Globus pallidus (tissue), 1 donor: ENCODE data around the gene HMGXB4.

ENCODE experiments used
- DNase-seq: peaks from one replicate; pipeline ENCODE4 v3.0.0-alpha.2; 2015; ENCODE audit warnings: low spot score

HMGXB4 gene

DNA sequence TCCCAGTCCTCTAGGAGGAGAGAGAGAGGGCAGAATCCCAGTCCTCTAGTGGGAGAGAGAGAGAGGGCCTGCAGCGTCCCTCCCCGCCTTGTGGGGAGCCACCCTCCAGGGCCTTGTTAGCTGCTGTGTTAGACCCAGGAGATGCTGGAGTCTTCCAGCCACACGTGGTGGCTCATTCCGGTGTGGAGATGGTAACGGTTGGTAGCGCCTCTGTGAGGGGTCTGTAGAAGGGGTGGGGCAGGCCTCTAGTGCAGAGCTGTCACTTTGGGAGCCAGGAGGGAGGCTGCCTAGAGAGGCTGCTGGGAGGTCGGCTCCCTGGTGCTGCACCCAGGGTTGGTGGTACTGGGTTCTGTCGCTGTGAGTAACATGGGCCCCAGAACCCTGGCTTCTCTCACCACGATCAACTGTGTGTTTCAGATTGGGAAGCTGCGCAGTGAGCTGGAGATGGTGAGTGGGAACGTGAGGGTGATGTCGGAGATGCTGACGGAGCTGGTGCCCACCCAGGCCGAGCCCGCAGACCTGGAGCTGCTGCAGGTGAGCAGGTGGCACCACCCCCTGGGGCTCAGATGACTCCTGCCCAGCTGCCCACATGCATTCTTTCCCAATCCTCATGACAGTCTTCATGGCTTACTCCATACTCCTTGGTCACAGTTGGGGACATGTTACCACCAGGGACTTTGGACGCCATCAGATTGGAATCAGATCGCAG lies 69.7 kb downstream of the HMGXB4 start:
- no peak for DNase-seq

DNA sequence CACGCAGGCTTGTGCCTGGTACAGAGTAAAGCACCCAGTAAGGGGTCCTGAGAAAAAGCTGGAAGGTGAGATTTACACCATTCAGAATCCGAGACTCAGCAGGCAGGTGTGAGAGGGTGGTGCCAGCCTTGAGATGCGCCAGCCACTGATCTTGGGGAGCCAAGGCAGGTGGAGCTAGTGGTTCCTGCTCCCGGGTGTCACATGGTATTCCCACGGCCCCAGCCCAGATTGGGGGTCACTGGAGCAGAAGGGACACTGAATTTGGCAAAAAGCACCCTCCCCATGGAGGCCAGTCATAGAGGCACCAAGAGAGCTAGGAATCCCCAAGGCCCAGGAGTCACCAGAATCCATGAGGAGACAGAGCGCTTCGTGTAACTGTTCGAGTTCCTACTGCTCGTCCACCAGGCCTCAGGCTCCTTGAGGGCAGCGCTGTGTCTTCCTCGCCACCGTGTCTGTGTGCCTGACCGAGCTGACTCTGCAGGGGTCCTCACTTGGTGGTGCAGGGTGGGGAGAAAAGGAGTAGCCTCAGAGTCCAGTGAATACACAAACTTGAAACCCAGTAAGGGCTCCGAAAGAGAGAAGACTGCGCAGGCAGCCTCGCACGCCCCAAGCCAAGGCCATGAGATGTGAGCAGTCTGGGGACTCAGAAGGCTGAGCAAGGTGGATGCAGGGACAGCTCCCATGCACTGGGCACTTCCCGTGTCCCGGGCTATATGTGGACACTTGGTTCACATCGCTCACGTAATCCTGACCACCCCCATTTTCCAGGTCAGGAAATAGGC lies 70.6 kb downstream of the HMGXB4 start:
- DNase-seq = no peak

DNA sequence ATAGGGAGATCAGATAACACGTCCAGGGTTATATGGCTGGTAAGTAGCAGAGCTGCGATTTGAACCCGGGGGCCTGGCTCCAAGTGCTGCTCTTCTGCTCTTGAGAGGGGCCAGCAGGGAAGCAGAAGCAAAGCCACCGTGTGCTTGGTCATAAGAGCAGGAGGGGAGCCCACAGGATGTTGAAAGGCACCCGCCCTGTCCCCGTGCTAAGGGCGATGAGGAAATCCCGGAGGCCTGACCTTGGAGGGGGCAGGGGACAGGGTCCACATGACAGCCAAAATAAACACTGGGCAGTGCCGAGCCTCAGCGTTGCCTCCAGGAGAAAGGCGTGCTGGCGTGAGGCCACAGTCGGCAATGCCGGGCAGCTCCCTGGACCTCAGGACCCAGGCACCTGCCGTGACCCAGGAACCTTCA lies 71.2 kb downstream of the HMGXB4 start:
- no peak for DNase-seq

DNA sequence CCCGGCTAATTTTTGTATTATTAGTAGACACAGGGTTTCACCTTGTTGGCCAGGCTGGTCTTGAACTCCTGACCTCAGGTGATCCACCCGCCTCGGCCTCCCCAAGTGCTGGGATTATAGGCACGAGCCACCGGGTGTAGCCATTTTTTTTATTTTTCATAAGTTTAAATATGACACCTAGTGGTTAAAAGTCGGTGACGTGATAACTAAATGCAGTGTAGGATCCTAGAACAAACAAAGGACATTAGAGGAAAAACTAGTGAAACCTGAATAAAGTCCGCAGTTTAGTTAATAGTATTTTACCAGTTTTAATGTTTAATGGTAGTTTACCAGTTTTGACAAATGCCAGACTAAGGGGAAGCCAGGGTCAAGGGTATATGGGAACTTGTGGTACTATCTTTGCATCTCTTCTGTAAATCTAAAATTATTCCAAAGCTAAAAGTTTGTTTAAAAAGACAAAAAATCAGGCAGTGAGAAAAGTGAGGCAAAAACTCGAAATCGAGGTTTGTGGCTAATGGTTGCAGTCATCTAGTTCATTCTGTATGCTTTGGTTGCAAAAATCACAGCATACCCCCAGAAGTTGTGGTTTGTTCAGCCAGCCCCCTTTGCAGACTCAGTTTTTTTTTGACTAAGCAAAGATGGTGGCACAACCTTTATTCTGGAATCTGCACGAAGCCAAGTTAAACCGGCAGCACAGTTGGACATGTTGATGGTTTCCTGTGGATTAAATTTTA lies 72.0 kb downstream of the HMGXB4 start:
- no peak for DNase-seq

DNA sequence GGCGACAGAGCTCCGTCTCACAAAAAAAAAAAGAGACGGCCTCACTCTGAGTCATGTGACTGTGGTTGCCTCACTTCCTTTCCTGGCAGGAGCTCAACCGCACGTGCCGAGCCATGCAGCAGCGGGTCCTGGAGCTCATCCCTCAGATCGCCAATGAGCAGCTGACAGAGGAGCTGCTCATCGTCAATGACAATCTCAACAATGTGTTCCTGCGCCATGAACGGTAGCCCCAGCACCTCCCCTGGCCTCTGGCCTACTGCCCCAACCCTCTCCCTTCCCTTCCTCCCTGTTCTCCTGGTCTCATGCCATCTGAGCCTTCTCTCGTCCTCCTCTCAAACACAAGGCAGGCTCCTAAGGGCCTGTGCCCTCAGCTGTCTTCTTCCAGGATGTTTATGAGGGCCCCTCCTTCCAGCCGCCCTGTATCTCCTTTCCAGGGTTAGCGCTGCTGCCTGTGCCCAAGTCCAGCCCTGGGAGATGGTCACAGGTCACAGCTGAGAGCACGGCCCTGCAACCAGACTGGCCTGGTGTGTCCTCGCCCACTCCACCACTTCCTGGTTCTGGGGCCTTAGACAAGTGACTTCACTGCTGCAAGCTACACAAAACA lies 73.1 kb downstream of the HMGXB4 start:
- no peak for DNase-seq

DNA sequence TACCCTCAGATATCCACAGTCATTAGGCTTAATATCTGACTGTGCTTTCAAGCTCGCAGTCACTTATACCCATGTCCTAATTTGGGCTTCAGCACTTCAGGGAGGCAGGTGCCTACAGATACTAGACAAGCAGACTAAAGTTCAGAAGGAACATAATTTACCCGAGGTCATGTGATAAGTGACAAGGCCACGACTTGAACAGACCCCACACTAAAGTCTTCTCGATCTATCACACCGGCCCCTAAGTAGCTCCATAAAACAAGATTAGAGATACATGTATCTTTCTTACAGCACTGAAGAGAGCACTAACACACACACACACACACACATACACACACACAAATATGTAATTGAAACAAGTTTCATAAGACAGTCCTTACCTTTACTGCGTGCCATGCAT lies 75.0 kb downstream of the HMGXB4 start:
- DNase-seq = no peak

DNA sequence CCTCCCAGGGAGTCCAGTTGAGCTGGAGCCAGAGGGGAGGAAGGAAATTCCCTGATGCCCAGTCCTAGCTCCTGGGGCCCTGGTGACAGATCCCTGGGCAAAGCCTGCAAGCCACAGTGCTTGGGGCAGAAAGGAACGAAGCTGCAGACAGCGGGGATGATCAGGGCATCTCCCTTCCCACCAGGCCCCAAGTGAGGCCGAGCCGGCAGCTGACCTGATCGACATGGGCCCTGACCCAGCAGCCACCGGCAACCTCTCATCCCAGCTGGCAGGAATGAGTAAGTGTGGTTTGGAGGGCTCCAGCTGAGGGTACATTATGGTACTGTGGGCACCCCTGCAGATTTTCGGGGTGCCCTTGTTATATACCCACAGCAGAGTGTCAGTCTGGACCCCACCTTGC lies 75.9 kb downstream of the HMGXB4 start:
- no peak for DNase-seq

DNA sequence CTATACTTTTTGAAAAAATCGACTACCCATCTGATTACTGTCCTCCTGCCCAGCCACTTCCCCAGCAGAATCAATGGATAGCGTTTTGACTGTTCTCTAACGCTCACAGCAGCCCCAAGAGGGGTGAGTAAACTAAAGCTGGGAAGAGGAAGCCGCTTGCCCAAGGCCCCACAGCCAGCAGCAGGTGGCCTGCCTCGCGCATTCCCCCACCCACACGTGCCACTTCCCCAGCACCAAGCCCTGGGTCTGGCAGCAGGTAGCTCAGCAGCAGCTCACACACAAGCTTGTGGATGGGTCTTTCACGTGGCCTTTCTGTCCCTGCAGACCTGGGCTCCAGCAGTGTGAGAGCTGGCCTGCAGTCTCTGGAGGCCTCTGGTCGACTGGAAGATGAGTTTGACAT lies 76.7 kb downstream of the HMGXB4 start:
- DNase-seq = no peak

DNA sequence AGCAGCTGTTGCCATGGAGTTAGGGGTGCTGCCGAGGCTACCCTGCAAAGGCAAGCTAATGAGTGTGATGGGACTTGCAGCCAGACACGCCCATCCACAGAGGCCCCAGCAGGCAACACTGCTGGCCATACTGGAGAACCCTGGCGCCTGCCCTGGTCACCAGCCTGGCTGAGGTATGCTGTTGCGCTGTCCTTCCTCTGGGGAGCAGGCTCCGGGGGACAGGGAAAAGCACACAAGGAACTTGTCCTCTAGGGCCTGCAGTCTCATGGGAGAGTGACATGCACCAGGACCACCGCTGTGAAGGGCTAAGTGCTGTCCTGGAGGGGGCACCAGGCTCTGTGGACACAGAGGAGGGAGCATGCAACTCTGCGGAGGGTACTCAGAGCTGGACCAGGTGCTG lies 78.2 kb downstream of the HMGXB4 start:
- no peak for DNase-seq

DNA sequence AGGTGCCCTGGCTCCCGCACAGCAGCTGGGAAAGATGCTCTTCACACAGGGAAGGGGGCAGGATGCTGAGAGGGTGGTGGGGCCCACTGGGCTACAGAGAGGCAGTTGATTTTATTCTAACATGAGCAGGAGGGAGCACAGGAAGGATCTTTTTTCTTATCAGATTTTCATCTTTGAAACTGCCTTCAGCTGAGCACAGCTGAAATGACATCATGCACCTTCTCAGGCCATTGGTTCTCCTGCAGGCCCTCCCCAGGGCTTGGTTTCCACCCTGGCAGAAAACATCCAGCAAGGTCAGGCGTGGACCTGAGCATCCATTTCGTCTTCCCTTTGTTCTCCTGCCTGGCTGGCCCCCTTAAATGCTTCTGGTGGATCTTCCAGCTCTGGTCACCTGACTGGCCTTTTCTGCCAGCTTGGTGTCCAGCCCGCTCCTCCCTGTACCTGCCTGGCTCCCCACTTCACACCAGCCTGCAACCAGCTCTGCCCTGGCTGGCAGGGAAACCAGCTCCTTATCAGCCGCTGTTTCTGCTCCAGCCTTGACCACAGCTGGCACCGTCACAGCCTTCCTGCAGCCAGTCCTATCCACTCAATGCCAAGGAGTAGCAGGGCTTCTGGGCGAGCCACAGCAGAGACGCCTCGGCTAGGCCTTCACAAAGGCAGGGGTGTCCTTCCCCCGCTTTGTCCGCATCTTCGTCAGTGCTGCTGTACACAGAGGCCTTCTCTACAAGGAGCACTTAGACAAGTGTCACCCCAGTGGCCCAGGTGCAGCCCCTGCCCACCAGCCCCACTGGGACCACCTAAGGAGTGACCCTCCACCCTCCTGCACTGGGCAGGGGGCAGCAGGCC lies 78.9 kb downstream of the HMGXB4 start:
- DNase-seq = no peak

DNA sequence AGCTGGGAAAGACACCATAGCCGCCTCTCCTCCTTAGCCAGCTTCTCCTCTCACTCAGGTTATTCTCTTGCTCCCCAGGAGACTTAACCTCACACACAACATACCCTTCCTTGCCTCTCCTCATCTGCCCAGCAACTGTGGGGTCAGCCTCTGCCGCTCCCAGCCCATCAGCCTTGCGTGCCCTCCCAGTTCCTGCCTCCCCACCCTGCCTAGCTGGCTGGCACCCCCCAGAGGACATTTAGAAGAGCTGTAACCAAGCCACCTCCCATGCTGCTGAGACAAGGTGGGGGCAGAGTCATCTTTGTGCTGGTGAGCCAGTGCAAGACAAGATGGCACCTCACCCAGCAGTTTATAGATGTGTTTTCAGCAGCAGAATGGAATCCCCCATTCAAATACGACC lies 80.6 kb downstream of the HMGXB4 start:
- DNase-seq = no peak

DNA sequence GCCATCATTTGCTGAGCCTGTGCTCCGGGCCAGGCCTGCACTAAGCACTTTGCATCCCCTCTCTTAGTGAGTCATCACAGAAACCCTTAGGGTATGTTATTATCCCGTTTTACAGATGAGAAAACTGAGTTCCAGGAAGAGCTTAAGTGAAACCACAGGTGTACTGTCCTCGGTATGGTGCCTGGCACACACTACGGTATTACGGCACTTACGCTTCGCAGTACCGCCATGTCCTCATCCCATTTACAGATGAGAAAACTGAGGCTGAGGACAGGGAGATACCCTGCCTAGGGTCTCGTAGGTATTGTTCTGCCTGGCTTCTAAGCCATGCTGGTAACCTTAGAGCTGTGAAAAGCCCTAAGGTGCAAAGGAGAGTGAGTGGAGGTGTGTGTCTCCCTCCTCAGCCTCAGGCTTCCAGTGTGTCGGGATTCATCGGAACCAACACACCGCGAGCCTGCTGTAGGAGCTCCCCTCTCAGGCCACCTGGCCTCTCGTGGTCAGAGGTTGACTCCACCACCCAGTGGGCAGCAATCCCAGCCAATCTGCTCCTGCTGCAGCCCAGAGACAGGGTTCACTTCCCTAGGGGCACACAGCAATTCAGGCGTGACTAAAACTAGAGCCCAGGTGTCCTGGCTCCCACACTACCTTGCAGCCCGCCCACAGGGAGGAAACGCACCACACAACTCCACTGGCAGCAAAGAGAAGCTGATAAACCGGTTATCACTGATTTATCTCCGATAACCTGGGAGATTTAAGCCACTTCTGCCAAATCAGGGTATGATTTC lies 84.0 kb downstream of the HMGXB4 start:
- DNase-seq = no peak

DNA sequence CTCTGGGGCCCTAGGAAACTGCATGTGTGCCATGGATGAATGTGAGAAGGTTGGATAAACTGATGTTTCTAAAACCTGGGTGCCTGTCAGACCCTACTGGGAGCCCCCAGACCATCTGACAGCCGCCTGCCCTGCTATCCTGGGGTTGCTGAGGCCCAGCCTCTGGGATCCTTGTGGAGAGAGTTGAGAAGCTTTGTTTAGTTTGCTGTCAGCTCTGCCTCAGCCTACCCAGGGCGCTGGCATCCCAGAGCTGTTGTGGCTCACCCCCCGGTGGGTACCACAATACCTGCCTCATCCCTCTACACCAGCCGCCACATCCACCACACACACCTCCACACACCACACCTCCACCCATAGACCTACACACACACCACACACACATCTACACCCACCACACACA lies 85.1 kb downstream of the HMGXB4 start:
- DNase-seq = no peak

DNA sequence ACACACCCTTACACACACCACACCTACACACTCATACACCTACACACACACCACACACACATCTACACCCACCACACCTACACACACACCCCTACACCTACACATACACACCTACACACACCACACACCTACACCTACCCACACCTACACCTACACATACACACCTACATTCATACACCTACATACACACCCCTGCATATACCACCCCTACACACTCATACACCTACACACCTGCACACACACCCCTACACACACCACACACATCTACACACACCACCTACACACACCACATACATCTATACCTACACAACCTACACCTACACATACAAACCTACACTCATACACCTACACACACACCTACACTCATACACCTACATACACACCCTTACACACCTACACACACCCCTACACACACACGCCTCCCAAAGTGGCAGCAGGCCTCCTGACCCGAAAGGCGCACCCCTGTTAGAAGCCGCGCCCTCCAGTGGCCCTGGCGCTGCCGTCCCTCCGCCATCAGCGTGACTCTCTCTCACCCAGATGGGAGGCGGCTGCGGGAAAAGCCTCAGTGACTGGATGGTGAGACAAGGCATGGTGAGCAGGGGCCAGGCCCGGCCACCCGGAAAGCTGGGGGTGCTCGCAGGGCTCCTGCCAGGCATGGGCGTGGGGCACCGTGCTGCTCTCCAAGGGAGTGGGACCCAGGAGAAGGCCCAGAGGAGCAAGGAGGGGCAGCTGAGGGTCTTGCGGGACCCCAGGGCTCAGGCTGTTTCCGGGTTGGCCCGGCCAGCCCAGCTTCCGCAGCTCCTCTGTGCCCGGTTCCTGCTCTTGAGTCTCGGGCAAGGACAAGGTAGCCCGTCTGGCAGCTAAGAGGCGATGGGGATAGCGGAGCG lies 86.6 kb downstream of the HMGXB4 start:
- no peak for DNase-seq

DNA sequence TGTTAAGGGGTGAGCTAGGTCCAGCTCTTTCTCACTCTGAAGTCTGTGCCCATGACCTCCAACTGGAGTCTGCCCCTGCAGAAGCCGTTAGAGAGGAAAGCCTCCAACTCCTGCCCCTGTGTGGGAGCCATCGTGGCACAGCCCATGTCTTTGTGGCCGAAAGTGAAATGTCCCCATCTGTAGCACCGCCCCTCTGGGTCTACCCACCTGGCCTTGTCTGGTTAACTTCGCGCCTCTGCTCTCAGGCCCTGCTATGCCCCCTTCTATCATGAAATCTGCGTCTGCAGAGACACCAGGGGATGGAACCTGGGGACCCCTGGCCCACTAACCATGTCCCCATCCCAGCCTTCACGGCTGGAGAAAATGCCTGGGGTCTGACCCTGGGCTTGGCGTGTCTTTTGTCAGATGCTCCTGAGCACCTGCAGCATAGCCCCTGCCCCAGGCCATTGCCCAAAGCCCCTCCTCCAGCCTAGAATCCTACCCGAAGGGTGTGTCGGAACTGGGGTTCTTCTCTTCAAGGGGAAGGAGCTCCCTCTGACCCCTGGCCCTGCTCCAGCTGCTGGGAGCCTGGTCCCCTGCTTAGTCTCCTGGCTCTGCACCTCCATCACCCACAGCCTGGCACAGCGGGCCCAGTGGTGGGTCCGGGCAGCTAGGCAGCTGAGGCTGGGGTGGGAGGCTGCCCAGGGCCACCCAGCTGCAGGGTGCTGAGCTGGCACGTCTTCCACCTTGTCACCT lies 87.8 kb downstream of the HMGXB4 start:
- no peak for DNase-seq
